MM.1S (cell line): ENCODE data around the gene DLX4.

ENCODE experiments used
- EZH2 ChIP-seq: fragments of 300-600 bp; sonication (generic); optimal IDR thresholded peaks from 2 replicates; pipeline ENCODE3; 2017; ENCODE audit warnings: low read depth, mild to moderate bottlenecking, antibody characterized with exemption, low read length, mixed read lengths
- EZH2phosphoT487 ChIP-seq: fragments of 300-600 bp; sonication (generic); IDR thresholded peaks from 2 replicates; pipeline ENCODE4 v1.6.1; 2018; ENCODE audit warnings: antibody characterized with exemption, low read length
- TF ChIP-seq, protein P1 (sequence below): fragments of 300-600 bp; sonication (generic); IDR thresholded peaks from 2 replicates; pipeline ENCODE4 v1.5.1; 2016; ENCODE audit warnings: antibody characterized with exemption, low read length, mixed read lengths

DNA sequence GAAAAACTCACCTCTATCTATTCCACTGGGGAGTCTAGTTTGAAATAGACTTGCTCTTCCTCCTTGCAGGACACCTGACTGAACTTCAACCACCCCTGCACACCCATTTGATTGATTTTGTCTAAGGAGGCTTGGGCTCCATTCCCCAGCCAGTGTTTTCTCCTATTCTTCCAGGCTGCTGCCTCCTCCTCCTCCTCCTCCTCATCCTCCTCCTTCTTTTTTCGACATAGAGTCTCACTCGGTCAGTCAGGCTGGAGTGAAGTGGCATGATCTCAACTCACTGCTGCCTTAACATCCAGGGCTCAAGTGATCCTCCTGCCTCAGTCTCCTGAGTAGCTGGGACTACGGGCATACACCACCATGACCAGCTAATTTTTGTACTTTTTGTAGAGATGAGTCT is 1.8 kb upstream of the DLX4 start:
- TF ChIP-seq EZH2phosphoT487 (no peak), EZH2 (no peak)
- TF ChIP-seq, protein P1, sequence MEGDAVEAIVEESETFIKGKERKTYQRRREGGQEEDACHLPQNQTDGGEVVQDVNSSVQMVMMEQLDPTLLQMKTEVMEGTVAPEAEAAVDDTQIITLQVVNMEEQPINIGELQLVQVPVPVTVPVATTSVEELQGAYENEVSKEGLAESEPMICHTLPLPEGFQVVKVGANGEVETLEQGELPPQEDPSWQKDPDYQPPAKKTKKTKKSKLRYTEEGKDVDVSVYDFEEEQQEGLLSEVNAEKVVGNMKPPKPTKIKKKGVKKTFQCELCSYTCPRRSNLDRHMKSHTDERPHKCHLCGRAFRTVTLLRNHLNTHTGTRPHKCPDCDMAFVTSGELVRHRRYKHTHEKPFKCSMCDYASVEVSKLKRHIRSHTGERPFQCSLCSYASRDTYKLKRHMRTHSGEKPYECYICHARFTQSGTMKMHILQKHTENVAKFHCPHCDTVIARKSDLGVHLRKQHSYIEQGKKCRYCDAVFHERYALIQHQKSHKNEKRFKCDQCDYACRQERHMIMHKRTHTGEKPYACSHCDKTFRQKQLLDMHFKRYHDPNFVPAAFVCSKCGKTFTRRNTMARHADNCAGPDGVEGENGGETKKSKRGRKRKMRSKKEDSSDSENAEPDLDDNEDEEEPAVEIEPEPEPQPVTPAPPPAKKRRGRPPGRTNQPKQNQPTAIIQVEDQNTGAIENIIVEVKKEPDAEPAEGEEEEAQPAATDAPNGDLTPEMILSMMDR = no peak
